NAMALWA (cell line): Measurements from ENCODE around the gene TRAPPC11.
"Not testable (repeated sequence)": the region's sequence is repeated elsewhere in the genome, so short reads cannot be mapped to it uniquely, and the experiment has no call there.

Experiments used
- DNase-seq: peaks from one replicate; pipeline ENCODE4 v3.0.0-alpha.2; 2015; ENCODE audit warnings: low spot score

The TRAPPC11 gene

DNA sequence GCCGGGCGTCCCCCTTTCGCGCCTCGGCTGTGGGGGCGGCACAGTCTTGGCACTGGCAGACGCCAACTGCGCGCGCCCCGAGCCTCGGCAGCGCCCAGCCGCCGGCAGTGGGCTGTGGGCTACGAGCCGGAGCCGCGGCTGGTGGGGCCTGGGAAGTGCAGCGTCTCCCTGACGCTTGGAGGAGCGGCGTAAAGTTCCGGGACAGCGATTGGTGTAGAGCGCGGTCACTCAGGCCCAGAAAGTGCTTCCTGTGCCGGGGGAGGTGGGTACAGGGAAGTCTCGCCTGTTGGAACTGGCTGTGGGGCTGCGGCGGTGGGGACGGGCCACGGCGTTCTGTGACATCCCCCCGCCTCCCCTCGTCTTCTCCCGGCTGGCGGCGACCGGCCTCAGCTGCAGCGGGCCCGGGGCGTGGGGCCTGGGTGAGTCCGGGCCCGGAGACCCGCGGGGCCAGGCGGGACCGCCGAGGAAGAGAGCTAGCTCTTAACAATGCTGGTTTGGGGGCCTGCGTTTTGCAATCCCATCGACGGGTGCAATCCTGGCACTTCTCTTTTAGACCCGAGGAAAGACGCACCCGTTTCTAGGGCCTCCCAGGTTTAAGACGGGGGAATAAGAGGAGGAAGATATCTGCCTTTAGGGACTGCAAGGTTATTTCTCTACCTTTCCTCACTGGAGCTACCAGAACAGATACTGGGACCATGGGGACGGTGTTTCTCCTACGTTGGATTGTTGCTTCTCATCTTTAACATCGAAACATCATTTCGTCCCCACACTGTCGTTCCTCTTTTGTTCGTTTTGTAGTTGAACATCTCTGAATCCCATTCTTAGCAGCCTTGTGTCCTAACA is at the start of gene TRAPPC11, which contains the start of gene RWDD4:
Gene TRAPPC11 (plus strand): TSS at position 265 of the 843 bp plus-strand sequence. CDS start 4,575 bp downstream, outside the sequence.
Gene RWDD4 (minus strand): TSS at position 157 of the 843 bp plus-strand sequence. CDS start 233 bp downstream, outside the sequence.
- DNase-seq, result peak; percentile 97

DNA sequence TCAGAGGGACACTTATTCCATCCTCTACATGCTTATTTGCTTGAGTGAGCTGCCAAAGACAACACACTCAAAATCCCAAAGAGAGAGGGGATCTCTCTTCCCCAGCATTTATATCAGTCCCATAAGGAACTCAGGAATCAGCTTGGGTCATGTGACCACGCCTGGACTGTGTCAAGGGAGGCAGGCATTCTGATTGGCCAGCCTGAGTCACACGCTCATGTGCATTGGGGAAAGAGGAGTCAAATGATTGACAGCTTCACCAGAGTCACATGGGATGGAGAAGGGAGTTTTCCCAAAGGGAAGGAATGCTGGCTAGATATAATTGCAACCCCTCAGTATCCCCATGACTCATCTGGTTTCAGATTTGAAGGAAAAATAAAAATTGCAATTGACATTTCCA is 49.1 kb upstream of the TRAPPC11 start:
- no peak for DNase-seq

DNA sequence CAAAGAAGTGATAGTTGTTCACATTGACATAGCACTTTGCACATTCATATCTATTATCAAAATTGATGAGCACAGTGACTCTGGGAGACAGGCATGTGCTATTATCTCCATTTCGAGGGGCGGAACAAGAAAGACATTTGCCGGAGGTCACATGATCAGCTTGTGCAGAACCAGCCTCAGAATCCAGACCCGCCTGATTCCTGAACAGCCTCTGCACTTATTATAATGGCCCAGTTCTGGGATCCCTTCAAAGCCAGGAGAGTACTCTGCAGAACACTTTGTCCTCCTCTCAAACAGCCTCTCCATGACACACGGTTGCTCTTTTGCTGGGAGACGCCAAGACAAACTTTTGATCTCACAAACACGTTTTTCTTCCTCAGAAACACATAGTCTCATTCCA is 48.5 kb upstream of the TRAPPC11 start:
- no peak for DNase-seq

DNA sequence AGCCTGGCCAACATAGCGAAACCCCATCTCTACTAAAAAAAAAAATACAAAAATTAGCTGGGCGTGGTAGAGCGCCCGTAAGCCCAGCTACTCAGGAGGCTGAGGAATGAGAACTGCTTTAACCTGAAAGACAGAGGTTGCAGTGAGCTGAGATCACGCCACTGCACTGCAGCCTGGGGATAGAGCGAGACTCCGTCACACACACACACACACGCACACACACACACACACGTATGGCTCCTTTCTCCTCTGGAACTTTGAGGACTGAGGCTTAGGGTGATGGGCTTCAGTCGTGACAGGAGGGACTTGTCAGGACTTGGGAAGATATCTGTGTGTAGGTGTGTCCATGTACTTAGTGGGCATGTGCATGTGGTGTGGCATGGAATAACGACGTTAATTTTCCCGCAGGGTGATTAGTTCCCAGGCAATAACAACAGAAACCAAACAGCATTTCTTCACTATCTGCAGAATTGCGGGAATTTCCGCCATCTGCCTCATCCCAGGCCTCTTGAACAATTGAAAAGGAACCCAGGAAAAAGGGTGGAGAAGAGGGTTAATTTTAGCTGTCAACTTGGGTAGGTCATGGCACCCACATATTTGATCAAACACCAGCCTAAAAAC is 47.8 kb upstream of the TRAPPC11 start:
- DNase-seq, result no peak

DNA sequence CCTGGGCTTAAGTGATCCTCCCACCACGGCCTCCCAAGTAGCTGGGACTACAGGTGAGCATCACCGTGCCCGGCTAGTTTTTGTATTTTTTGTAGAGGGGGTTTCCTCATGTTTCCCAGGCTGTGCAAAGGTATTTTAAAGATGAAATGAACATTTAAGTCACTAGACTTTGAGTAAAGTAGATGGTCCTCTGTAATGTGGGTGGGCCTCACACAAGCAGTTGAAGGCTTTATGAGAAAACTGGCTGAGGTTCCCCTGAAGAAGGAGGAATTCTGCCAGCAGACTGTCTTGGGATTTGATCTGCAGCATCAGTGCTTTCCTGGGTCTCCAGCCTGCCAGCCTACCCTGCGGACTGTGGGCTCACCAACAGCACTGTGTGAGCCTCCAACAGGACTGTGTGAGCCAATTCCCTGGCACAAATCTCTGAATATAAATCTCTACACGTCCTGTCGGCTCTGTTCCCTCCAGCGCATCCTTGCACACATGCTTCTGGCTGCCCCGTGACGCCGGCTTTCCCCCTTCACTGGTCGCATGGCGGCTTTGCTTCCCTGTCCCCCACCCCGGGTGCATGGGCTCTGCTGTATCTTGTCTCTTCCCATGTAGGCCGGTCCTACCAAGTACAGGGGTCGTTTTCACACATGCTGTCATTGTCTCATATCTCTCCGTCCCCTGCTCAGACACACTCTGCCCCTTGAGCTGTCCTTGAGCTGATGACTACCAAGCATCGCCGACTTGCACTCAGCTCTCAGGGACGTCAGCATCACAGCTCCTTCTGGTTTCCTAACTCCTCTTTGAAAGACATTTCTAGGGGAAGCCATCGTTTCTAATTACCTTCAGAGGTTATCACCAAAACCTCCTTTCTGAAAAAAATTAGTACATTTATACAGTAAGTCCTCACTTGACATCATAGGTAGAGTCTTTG is 46.5 kb upstream of the TRAPPC11 start:
- no peak for DNase-seq

DNA sequence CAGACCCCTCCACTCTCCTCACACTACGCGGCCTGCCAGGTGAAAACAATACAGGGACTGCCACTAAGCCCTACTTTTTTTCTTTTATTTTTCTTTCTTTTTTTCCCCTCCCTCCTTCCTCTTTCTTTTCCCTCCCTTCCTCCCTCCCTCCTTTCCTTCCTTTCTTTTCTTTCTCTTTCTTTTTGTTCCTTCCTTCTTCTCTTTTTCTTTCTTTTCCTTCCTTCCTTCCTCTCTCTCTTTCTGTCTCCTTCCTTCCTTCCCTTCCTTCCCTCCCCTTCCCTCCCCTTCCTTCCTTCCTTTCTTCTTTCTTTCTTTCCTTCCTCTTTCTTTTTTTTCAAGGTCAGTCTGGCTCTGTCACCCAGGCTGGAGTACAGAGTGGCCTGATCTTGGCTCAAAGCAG is 42.0 kb upstream of the TRAPPC11 start:
- DNase-seq, result no peak

DNA sequence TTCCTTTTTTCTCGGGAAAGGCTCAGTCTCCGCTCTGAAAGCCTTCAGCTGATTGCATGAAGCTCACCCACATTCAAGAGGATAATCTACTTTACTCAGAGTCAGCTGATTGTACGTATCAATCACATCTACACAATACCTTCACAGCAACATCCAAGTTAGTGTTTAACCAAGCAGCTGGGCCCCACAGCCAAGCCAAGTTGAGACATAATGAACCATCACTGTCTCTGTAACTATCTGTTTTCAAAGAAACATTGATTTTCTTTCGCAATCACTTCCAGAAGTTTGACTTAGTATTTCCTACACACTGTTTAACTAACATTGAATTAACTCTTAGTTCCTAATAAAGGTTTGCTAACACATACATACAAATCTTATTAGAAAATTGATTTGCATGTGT is 40.4 kb upstream of the TRAPPC11 start:
- DNase-seq, result no peak

DNA sequence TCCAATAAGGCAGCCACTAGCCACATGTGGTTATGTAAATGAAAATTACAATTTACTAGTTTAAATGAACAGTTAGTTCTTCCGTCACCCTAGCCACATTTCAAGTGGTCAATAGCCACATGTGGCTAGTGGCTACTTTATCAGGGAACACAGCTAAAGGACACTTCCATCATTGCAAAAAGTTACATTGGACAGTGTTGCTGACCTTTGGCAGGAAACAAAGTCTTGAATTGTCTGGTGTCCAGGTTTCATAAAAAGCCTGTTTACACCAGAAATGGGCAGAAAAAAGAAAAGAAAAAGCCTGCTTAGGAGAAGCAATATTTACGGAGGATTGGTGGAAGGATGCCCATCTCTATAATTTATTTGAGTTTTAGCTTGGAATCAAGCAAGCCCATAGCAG is 38.7 kb upstream of the TRAPPC11 start:
- DNase-seq, result no peak

DNA sequence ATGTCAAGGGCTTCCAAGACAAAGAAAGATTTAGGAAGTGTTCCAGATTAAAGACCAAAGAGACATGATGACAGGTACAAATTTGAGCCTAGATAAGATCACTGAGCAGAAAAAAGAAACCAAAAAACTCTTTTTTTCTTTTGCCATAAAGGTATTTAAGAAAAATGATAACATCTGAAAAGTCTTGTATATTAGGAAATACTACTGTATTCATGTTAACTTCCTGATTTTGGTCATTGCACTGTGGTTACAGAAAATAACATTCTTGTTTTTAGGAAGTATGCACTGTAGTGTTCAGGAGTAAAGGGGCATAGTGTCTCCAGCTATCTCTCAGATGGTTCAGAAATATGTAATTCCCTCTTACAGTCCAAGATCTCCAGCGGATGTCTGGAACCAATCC is 37.2 kb upstream of the TRAPPC11 start:
- no peak for DNase-seq

DNA sequence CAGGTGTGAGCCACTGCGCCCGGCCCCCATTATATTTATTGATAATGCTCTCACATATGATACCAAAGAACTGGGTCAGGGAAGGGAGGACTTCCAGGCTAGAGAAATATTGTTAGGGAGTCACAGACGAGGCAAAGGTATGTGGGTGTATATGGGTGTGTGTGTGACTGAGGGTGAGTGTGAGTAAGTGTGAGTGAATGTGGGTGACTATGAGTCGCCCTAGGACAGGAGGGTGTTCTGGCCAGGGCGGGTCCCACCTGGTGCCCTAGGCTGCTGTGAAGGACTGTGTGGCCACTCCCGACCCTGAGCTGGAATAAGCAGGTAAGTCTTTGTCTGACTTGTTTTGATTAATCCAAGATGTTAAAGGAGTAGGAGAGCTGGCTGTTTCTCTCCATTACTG is 34.5 kb upstream of the TRAPPC11 start:
- no peak for DNase-seq

DNA sequence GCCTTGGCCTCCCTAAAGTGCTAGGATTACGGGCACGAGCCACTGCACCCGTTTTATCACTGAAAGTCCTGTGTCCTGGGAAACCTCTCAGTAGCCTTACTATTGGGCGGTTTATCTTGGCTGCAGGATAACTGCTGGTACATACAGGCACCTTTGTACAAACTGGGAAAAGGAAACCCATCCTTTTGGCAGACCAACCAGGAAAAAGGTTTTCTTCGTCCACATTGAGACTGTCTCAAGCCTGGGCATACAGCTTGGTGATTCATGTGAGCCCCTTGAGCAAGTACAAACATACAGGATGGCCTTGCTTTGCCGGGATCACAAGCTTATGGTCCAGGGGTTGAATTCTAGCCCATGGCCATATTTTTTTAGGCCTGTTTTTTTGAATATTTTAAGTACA is 32.9 kb upstream of the TRAPPC11 start:
- DNase-seq, result no peak

DNA sequence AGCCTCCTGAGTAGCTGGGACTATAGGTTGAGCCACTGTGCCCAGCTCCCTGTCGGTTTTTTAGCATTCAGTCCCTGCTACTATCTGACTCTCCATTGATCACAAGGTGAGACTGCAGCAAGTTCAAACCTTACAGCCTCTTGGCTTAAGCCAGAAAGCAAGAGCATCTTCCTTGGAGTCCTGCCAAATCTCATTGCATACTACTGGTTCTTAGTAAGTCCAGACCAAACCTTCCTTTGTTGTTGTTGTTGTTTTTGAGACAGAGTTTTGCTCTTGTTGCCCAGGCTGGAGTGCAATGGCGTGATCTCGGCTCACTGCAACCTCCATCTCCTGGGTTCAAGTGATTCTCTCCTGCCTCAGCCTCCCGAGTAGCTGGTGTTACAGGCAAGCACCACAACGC is 31.8 kb upstream of the TRAPPC11 start:
- DNase-seq, result not testable (repeated sequence)

DNA sequence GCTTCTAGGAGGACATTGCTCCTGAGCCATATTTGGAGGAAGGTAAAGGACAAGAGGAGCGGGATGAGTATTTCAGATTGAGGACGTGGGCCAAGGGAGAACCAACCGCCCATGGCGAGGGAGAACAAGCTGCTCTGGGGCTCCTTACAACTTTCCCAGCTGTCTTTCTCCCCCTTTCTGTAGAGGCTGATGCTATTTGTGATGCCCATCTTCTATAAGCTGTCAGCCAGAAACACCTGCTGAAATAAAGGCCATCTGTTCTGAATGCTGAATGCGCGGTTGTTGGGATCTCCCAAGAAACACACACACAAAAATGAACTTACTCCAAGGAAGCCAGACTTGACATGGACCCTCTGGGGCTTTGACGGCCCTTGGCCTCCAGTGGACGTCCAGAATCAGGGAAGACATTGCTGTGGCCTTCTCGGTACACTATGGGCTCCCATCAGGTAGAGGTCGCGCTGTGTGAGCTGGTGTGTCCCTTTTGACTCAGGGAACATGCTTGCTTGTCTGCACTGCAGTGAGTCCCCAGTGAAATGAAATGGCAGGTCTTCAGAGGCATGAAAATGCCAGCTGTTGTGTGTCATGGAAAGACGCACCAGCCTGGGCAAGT is 31.0 kb upstream of the TRAPPC11 start:
- no peak for DNase-seq

DNA sequence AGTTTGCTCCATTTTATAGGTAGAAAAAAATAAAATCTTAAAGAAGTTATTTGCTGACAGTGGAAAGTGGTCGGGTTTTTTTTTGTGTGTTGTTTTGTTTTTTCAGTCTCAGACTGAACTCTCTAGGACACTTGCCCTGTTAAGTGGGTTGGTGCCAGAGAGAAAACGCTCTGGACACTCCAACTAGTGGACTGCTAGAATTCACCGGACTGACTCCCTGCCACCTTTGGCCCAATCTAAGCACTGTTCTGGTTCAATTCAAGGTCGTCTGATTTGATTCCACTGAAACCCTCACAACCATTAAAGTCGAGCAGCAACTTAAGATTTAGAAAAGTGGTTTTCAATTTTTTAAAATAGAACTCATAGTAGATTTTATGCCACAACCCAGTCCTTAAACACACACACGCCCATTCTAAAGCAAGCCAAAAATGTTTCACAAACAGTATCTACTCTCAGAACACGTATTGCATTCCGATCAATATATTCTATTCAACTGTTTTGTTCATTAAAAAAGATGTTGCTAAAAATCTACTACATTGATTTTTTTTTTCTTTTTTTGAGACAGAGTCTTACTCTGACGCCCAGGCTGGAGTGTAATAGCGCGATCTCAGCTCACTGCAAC is 27.4 kb upstream of the TRAPPC11 start:
- no peak for DNase-seq

DNA sequence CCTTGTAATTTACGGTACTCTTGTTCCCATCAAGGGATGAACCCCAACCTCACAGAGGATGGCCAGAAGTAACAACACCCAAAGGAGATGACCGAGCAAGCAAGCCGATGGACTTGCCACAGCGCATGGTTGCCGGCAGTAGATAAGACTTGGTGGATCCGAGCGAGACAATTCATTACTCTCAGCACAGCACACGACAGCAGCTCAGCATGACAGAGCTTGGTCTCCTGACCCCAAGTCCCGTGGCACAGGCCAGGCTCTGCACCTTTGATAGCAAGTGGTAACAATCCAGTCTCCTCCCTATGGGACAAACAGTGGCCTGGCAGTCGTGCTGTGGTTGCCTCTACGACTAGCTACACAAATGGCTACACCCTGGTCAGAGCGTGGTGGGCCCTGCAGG is 26.4 kb upstream of the TRAPPC11 start:
- DNase-seq, result no peak

DNA sequence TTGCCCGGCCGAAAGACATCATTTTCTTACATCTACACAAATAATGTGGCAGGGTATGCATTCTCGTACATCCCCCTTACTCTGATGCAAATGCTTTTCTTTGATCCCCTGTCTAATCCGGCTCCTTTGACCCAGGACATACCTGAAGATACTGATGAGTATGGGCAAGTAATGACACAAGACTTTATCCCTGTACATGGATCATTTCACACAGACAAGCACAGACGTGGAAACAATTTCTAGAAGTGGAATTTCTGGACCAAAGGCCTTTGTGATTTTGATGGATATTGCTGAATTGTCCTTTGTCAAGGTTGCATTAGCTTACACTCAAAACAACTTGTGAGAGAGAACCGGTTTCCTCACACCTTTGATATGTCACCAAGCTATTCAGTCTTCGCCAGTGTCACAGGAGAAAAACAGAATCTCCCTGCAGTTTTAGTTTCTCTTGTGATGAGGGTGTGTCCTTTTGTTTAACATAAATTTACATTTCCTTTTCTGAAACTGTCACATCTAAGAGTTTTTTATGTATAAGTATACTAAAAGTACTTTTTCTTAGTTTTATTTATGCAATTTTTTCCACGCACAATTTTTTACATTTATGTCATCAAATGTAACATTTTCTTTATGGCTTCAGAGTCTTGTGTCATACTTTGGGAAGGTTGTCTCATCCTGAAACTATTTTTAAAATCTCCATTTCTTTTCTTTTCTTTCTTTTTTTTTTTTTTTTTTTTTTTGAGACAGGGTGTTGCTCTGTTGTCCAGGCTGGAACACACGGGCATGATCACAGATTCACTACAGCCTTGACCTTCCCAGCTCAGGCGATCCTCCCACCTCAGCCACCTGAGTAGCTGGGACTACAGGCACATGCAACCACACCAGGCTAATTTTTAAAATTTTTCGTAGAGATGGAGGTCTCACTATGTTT is 25.4 kb upstream of the TRAPPC11 start:
- DNase-seq, result no peak

DNA sequence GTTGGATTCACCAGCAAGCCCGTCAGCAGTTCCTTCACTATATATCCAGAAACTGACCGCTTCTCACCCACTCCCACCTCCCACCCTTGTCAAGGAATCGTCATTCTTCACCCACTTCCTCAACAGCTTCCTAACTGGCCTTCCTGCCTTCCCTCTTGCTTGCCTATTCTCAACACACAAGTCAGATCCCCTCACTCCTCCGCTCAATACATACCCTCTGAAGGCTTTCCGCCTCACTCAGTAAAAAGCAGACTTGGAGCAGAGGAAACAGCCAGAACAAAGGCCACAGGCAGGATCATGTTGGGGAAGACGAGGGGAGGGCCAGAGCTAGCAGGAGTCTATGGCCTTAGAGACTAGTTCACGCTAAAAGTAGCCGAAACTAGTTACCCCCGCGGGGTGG is 23.8 kb upstream of the TRAPPC11 start:
- no peak for DNase-seq

DNA sequence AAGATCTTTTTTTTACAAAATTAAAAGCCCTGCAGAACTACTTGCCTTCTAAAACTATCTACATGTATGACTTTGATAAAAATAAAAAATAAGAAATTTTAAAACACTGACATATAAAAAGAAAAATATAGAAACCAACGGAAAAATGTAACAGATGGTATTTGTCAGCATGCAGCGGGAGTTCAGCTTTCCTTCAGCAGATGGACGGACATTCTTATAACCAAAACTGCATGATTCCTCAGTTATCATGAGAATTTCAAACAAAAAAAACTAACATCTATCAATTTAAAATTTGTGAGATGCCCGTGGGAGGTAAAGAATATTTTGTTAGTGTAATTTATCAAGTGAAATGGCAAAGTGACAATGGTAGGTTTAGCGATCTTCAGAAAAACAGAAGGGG is 23.4 kb upstream of the TRAPPC11 start:
- DNase-seq, result no peak

DNA sequence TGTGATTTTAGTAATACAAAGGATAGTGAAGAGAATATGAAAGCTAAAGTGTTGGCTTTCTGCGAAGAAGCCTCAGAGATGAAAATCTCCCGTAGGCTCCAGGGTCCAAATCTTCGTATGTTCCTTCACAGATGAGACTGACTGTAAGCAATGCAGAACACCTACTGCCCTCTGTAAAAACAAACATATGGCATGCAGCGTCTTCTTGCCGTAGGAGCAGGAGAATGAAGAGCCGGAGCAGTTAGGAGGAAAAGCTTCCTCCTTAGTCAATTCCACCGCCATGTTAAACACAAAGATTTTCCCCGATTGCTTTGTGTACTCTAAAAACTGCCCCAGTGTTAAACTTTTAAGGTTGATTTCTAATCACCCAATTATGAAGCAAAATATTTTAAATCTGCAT is 22.6 kb upstream of the TRAPPC11 start:
- DNase-seq, result no peak

DNA sequence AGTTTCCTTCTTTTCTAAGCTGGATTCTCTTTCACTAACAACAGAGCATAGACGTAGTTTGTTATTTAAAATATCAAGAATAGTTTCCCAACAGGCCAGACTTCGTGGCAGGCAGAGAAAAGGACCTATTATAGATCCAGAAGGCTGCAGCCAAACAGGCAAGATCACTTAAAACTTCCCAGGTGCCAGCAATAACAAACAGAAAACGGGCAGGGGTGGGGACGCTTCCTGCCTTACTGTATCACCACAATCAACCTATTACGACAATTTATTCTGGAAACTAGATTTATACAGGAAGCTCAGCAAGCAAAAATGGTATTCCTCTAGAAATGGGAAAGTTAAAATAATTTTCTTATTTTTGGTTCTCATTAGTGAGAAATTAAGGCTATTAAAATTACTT is 22.2 kb upstream of the TRAPPC11 start:
- no peak for DNase-seq
